Right ventricle myocardium inferior (tissue), 1 donor: ENCODE results near the gene NR1D1. TPM values are rescaled to one million over a fixed set of nuclear protein-coding genes. Genes with fewer than 3 reads are reported as not detected.

Experiments used
- ATAC-seq: fragments of 200-7000 bp; cut with Tn5 transposase; one replicate; pipeline ENCODE4 v1.9.1; 2020; ENCODE audit warnings: mild to moderate bottlenecking, moderate library complexity
- DNase-seq: peaks from one replicate; pipeline ENCODE4 v3.0.0; 2021; ENCODE audit errors: missing footprints
- intact Hi-C: fragments of 100-400 bp; cut with DNase I; formaldehyde crosslinking; loops from one replicate; pipeline ENCODE4 v1.11.0; 2022
- total RNA-seq: library from RNA; stranded (reverse); fragmentation: NEBNext Ultra II Directional; extraction: Animal tissue kit (Norgen Biotek cat#: 25700); gene quantifications from one replicate; pipeline ENCODE4 v1.2.1, GENCODE V29; 2021
- donor health status: DM: no; HTN: yes; CAD: no; lungs with severe emphysema.

NR1D1 gene
- total RNA-seq, 1 donor from 2014 or later, result 24.9 TPM

DNA sequence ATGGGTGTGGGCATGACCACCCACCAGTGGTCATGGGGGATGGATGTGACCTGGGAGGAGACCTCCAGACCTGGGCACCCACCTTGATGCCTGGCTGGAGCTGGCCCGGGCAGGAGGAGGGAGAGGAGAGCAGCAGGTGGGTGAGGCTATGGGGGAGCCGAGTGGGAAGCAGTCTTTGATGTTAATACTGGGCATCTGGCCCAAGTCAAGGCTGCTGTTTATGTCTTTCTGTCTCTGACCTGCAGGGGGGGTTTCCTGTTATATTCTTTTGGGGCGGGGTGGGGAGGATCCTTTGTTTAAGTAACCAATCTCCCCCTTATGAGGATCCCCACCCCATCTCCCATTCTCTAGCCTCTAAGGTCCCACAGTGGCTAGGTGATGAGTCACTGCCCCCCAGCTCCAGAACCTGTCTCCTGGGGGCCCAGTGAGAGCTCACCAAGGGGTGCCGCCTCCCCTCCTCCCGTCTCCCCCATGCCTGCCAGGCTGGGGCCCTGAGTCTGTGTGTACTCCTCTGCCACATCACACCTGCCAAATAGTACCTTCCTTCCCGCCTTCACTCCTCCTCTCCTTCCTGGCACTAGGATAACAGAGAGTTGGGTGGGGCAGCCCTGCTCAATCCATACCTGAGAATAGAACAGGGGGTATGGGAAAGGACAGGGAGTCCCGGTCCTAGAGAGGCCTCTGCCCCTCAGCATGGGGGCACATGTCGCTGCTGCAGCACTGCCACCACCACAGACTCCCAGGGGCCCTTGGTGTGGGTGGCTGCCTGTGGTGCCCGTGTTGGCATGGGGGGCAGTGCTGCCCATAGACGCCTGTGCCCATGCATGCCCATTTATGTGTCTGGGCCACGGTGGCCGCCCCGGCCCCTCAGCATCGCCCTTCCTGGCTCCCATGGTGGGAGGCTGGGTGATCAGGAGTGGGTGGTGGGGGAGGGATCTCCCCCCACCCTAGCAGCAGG, 30.4 kb downstream of the NR1D1 start:
- DNase-seq, result no peak
- no peak for ATAC-seq
- intact Hi-C loops, result loop anchor here (2.0 to 5.0 kb wide), 2 partner anchors 33 to 43 kb away; no protein-coding TSS in a partner anchor

DNA sequence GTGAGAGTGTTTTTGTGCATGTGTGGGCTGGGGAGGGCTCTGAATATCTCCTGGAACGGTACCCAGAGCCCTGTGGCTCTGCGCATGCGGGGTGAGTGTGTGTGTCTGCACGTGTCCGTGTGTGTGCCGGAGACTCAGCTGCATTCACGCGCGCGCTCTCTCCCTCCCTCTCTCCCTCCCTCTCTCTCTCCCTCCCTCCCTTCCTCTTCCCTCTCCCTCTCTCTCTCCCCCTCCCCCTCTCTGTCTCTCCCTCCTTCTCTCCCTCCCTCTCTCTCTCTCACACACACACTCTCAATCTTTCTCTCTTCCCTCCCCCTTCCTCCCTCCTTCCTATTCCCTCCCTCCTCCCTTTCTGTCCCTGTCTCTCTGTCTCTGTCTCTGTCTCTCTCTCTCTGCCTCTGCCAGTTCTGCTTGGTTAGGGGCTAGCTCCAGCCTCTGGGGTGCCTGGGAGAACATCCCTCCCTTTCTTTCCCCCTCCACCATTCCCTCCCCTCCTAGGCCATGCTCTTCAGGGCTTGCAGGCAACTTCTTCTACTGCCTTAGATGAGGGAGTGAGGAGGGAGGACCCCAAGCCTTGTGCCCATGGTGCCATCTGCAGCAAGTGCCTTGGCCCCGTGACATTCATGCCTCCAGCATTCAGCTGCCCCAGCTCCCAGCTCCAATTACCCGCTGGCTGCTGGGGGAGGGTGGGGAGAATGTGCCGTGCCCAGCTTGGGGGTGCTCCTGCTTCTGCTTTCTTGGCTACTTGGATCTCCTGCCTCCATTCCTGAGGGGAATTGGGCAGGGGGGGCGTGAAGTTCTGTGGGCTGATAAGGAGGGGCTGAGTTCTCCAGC, 31.3 kb downstream of the NR1D1 start:
- peak; percentile 95 for DNase-seq
- intact Hi-C loops, result loop anchor here (2.0 kb wide), 1 partner anchor 44 kb away; no protein-coding TSS in a partner anchor
- peak; percentile 66 for ATAC-seq

DNA sequence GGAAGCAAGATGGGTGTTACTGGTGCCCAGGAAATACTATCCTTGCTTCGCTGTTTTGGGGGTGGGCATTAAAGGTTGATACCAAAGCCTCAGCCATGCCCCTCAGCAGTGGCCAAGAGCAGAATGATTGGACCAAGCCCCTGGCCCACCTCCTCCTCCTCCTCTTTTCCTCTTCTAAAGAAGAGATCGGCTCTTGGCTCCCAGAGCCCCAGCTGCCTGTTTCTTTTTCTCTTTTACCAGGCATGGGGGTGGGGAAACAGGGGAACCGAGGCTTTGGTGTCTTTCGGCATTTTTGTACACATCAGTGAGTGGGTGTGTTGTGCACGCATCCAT, 31.8 kb downstream of the NR1D1 start:
- intact Hi-C loops, result loop anchor here (2.0 kb wide), 1 partner anchor 44 kb away; no protein-coding TSS in a partner anchor
- DNase-seq (no peak), ATAC-seq (no peak)

DNA sequence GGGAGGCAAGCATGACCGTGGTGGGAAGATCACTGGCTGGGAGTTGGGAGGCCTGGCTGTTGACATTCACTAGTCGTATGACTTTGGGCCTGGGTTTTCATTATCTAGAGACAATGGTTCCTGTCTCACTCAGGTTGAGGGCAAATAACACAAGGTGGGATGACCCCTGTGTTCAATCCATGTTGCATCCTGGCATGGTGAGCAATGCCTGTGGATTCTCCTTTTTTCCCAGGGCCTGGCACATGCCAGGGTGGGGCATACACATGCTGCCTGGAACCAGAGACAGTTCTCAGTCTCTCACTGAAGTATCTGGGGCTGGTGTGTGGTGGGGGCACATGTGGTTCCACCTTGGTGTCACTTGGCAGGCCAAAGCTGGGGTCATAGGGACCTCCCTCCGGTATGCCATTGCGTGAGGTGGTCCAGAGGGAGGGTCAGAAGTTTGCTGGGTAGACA, 32.2 kb downstream of the NR1D1 start:
- no peak for DNase-seq
- ATAC-seq, result no peak
- intact Hi-C loops, result loop anchor here (2.0 kb wide), 1 partner anchor 45 kb away; no protein-coding TSS in a partner anchor

DNA sequence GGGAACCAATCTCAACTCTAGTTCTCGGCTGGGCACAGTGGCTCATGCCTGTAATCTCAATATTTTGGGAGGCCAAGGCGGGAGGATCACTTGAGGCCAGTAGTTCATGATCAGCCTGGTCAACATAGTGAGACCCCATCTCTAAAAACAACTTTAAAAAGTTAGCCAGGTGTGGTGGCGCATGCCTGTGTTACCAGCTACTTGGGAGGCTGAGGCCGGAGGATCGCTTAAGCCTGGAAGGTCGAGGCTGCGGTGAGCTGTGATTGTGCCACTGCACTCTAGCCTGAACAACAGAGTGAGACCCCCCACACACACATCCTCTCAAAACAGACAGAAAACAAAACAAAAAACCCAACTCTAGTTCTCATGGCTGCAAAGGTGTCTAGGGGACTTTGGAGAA, 32.7 kb downstream of the NR1D1 start:
- DNase-seq, result no peak
- ATAC-seq, result no peak
- intact Hi-C loops, result loop anchor here (2.0 kb wide), 1 partner anchor 45 kb away; no protein-coding TSS in a partner anchor

DNA sequence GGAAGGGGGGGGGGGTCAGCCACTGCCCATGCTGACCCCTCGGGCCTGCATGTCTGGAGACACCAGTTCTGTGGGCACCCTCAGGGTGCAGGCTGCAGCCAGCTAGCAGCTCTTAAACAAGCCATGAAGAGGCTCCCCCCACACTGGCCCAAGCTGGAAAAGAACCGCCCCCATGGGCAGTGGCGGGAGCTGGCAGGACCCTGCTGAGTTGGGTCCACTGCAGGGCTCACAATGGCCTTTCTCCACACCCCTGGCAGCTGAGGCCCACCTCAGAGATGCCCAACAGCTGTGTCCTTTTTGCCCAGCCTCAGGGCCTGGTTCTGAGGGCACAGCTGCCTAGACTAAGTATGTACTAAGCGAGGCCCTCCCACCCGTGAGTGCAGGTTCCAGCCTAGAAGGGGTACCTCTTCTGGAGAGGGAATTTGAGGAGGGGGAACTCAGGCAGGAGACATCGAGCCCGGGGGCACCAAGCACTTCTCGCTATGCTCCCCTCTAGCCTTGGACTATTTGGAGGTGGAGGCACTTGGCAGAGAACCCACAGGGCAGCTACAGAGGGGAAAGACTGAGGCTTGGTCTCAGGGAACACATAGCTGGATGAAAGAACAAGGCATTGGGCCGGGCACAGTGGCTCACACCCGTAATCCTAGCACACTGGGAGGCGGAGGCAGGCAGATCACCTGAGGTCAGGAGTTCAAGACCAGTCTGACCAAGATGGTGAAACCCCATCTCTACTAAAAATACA, 34.4 kb downstream of the NR1D1 start:
- ATAC-seq, result no peak
- intact Hi-C loops, result no loop called here
- no peak for DNase-seq

DNA sequence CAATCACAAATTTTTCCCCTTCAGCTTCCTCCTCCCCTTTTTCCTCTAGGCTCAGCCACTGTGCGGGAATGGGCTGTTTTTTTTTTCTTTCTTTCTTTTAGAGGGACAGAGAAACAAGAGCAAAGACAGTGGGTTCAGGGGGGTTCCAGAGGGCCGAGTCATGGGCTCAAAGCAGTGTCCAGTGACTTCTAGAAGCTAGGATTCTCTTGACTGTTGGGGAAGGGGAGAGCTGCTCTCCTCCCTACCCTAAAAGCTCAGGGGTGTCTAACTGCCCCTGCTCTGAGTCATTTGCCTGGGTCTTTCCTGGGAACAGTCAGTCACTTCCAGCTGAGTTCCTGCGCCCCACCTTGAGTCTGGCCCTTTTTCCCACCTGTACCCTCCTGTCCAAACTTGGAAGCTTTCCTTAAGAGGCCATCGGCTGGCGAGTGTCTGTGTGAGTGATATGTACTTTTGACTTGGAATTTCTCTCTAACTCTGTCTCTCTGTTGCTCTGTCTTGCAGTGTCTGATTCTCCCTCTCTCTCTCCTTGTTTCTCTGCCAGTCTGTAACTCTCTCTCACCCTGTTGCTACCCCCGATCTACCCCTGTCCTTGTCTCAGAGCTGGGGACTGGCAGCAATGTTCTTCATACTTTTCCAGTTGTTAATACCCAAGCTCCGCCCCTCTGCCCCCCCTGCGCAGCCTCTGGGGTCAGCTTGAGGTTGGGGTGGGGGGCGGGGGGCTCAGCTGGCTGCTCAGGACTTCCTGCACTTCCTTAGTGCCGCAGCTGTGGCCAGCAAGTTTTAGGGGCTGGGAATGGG, 35.2 kb downstream of the NR1D1 start:
- no peak for DNase-seq
- no peak for ATAC-seq
- intact Hi-C loops, result no loop called here

DNA sequence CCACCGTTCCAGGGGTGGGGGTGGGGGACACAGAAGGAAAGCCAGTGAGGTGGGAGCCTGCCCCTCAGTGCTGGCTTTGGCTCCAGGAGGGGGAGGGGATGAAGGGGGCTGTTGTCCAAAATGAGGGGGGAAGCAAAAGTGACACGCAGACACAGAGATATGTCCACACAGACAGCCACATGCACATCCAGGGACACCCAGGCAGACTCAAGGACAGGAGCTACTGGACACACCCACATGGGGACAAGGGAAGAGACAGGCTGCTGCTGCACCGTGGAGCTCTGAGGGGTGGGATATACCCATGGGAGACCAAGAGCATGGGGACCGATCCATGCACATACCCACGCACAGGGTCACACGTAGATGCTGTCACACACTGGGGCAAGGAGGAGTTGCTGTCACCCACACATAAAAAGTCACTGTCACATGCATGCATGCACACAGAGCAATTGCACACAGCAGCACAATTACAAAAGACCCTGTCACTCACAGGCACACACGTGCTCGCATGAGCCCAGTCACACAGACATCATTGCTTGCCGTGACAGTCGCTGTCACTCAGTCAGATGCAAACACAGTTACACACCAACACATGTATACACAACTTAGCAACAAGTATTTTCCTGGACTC, 36.4 kb downstream of the NR1D1 start:
- ATAC-seq (peak; percentile 14), DNase-seq (no peak)
- intact Hi-C loops, result loop anchor here (2.0 kb wide), 2 partner anchors 23 to 47 kb away; no protein-coding TSS in a partner anchor

DNA sequence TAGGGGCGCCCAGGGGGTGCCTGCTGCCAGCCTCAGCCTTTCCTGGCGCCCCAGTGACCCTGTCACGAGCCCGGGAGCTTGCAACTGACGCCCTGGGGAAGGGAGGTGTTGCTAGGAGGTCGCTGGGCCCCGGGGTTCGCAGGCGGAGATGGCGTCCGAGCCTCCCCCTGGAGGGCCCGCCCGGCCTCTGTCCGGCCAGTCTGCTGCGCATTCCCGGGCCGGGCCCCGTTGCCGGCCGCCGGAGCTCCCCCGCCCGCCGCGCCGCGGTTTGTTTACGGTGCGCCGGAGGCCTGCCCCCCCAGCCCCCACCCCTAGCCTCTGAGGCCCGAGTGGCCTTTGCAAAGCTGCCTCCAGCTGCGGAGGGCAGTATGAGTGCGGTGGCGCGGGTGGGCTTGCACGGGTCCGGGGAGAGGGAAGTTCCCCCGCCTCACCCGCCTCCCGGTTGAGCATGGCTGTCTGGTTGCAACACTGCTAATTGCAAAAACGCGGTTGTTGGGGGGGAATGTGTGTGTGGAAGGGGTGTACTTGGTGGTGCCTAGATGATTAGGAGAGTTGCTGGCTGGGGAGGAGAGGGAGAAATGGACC, 37.1 kb downstream of the NR1D1 start:
- intact Hi-C loops, result loop anchor here (2.0 kb wide), 2 partner anchors 24 to 48 kb away; no protein-coding TSS in a partner anchor
- DNase-seq, result no peak
- peak; percentile 43 for ATAC-seq

DNA sequence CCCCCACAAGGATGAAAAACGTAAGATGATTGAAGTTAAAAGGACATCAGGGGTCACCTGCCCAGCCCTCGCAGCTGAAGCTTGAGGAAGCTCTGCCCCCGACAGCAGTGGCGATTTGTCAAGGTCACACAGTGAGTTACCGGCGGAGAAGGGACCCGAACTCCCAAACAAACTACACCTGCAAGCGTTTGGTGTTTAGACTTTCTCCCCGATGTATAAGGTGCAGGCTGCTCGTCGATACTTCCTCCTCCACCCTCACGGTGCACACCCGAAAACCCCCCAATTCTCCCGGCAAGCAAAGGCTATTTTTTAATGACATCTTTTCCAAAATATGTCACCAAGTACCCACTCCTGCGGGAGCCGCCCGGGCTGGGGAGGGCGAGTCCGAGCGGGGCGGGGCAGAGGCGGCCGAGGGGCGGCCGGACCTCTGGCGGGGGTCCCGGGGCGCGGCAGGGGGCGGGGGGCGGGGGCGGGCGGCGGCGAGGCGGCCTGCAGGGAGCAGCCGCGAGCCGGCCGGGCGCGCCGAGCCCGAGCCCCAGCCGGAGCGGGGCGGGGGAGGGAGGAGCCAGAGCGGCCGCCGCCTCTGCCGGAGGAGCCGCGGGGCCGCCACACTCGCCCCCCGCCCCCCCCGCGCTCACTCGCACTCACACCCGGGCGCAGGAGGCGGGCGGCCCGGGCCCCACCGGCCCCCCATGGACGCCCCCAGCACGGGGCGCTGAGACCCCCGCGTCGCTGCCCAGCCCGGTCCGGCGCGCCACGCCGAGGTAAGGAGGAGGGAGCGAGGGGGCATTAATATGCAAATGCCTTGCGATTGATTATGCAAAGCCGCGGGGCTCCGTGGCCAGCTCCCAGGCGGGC, 37.8 kb downstream of the NR1D1 start, which contains the start of gene THRA:
THRA (plus strand) TSS at position 637 of the 858 bp plus-strand sequence. CDS start 11,524 bp downstream, outside the sequence.
- ATAC-seq (peak; percentile 69), DNase-seq (peak; percentile 89)
- intact Hi-C loops, result loop anchor here (2.0 kb wide), 2 partner anchors 24 to 48 kb away; no protein-coding TSS in a partner anchor

DNA sequence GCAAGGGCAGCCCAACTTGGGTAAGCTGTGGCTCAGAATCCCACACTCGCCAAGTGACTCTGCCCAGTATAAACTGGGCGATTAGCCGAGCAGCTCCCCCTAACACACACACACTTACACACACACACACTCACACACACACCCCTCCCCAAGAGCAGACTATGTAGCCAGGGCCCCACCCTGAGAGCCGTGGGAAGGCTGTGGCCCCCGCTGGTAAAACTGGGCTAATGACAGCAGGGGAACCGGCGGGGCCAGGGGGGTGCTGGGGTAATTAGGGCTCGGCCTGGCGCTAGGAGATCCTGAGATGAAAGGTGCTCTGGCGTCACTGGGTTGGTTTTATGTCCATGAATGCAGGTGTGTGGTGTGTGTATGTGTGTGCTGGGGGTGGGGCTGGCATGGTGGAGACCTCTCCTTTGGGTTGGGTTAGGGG, 38.8 kb downstream of the NR1D1 start:
- intact Hi-C loops, result loop anchor here (2.0 kb wide), 2 partner anchors 25 to 49 kb away; no protein-coding TSS in a partner anchor
- ATAC-seq (no peak), DNase-seq (no peak)

DNA sequence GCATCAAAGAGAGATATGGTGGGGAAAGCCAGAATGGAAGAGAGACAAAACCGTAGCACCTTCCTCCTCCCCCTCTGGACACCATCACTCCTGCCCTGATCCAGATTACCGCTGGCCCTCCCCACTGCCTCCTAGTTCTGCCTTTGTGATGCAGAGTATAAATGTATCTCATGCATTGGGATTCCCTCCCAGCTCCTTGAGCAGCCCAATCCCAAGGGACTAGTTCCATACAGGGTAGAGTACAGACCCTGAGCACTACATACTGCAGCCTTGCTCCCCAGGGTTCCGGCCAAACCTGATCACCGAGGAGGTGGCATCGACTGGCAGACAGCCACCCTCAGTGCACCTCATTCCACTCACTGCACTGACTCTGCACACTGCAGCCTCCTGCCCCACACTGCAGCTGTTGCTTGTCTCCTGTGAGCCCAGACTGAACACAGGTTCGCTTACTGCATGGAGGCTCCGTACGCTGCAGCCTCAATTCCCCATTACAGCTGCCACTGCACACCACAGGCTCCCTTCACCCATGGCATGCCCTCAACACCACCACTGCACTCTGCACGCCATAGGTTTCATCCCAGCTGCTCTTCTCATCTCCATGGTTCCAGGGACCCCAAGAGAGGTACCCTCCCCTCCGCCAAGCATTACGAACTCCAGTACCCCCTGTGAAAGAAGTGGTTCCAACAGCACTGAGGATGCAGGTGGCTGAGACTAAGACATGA, 39.3 kb downstream of the NR1D1 start:
- DNase-seq (no peak), ATAC-seq (no peak)
- intact Hi-C loops, result no loop called here

DNA sequence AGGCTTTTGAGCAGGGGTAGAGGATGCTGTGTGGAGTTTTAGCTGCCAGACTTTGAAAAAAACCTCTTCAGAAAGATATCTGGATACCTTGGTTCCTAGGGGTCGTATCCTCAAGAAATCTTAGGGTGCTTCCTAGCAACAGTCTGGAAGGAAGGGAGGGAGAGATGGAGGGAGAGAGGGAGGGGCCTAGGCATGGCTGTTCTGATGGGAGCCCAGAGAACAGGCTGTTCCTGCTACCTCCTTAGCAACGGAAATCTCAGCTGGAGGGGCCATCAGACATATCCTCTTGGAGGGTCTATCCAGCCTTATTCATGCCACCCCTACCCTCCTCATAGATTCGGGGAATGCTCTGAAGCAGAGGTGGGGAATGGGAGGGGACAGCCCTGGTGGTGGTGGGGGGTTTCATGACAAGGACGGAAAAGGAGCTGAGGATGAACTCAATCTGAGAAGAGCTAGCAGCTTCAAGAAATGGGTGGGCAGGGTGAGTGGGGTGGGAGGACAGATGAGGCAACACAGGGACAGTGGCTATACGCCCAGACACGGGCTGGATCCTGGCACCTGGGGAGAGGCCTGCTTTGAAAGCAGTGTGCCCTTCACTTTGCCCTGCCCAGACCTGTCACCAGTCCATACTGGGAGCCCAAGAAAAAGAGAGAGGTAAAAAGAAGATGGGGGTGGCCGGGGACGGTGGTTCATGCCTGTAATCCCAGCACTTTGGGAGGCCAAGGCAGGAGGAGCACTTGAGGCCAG, 40.5 kb downstream of the NR1D1 start:
- intact Hi-C loops, result no loop called here
- no peak for DNase-seq
- no peak for ATAC-seq

DNA sequence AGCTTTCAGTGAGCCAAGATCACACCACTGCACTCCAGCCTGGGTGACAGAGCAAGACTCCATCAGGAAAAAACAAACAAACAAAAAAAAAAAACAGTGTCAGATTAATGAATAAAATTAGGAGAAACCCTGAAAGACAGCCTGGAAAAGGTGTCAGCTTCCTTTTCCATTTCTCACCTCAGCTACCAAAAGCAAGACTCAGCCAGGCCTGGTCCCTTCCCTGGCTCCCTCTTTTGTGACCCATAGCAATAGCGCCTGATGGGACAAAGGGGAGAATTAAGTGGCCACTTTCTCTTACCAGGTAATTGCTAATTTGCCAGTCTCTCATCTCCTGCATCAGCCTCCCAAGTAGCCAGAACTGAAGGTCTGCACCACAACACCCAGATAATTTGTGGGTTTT, 41.5 kb downstream of the NR1D1 start:
- intact Hi-C loops, result no loop called here
- ATAC-seq, result no peak
- DNase-seq, result no peak
